ENCODE data around the gene IGSF10. TPM values are rescaled to one million over a fixed set of nuclear protein-coding genes. Genes with fewer than 3 reads are reported as not detected.

IGSF10 gene
- total RNA-seq, 1 experiment from 2014 or later, result 0.55 TPM

DNA sequence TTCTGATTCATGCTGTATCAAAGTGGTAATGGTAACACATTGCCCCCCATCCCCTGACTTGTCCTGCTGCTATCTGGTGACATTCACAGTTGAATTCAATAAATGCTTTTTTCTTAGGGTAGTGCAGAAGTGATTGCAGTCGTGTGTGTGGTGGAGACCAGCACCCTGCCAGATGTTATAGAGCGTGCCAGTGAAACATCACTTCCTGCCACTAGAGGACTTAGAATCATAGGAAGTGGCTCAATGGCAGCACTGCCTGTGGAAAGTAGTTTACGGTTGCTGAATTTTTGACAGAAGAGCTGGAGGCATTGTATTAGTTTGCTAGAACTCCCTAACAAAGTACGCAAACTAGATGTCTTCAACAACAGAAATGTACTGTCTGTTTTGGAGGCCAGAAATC lies 38.9 kb downstream of the IGSF10 start:
- H3K4me2 ChIP-seq, result no peak overlapping the region
- no peaks in the 10 kb centered on the region for H3F3A ChIP-seq (ENCODE audit: insufficient read depth, low read depth)
- ChIA-PET POLR2A (ENCODE audit: unreplicated experiment) (no interaction called here), CTCF (no interaction called here)
- H2AFZ ChIP-seq, result no peak overlapping the region
- no peak for DNase-seq
- BruUV-seq (replicated peaks), result no TSS peak
- TF ChIP-seq, protein P1, sequence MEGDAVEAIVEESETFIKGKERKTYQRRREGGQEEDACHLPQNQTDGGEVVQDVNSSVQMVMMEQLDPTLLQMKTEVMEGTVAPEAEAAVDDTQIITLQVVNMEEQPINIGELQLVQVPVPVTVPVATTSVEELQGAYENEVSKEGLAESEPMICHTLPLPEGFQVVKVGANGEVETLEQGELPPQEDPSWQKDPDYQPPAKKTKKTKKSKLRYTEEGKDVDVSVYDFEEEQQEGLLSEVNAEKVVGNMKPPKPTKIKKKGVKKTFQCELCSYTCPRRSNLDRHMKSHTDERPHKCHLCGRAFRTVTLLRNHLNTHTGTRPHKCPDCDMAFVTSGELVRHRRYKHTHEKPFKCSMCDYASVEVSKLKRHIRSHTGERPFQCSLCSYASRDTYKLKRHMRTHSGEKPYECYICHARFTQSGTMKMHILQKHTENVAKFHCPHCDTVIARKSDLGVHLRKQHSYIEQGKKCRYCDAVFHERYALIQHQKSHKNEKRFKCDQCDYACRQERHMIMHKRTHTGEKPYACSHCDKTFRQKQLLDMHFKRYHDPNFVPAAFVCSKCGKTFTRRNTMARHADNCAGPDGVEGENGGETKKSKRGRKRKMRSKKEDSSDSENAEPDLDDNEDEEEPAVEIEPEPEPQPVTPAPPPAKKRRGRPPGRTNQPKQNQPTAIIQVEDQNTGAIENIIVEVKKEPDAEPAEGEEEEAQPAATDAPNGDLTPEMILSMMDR (conservative IDR thresholded peaks at IDR 0.05), result no peak
- TF ChIP-seq EZH2 (IDR thresholded peaks at IDR 0.05; ENCODE audit: low read depth), result no peak
- H3K9me2 ChIP-seq (ENCODE audit: insufficient read depth), result no peaks in the 10 kb centered on the region
- intact Hi-C loops (cut with micrococcal nuclease; ENCODE audit: unreplicated experiment), result no loop called here
- no peaks in the 10 kb centered on the region for H3K79me2 ChIP-seq (ENCODE audit: low read depth)
- no peaks in the 10 kb centered on the region for H3K4me1 ChIP-seq (replicated peaks; ENCODE audit: insufficient read depth)
- no peaks in the 10 kb centered on the region for H3K36me3 ChIP-seq (ENCODE audit: low read depth)
- no peaks in the 10 kb centered on the region for H4K20me1 ChIP-seq (ENCODE audit: insufficient read depth)
- H3K27ac ChIP-seq, result no peak overlapping the region
- H3K4me3 ChIP-seq, result no peak overlapping the region
- H3K27me3 ChIP-seq (ENCODE audit: insufficient read depth, low read depth), result no peaks in the 10 kb centered on the region
- H3K9me3 ChIP-seq (ENCODE audit: insufficient read depth, low read depth), result no peaks in the 10 kb centered on the region

DNA sequence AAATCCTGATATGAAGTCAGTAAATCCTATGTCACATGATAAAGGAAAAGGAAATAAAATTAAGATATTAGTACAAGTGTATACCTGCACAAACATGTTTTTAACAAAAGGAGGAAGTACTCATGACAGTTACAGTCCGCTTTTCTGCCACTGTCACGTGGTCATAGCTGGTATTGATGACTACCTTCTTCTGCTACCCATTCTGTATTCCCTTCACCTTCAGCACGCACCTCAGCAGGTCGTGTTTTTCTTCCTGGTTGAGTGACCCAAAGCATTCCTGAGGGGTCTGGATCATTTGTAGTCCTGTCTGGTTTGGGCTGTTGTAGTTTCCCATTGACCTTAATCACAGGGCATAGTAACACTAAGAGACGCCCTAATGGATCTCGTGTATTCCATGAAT lies 41.1 kb downstream of the IGSF10 start:
- Histone ChIP-seq H3K4me2 (no peak overlapping the region), H3F3A (ENCODE audit: insufficient read depth, low read depth) (no peaks in the 10 kb centered on the region), H3K9me2 (ENCODE audit: insufficient read depth) (no peaks in the 10 kb centered on the region), H3K36me3 (ENCODE audit: low read depth) (no peaks in the 10 kb centered on the region), H3K27ac (no peak overlapping the region), H3K27me3 (ENCODE audit: insufficient read depth, low read depth) (no peaks in the 10 kb centered on the region), H3K4me3 (no peak overlapping the region), H3K79me2 (ENCODE audit: low read depth) (no peaks in the 10 kb centered on the region), H3K9me3 (ENCODE audit: insufficient read depth, low read depth) (no peaks in the 10 kb centered on the region), H3K4me1 (replicated peaks; ENCODE audit: insufficient read depth) (no peaks in the 10 kb centered on the region), H4K20me1 (ENCODE audit: insufficient read depth) (no peaks in the 10 kb centered on the region), H2AFZ (no peak overlapping the region)
- intact Hi-C loops (cut with micrococcal nuclease; ENCODE audit: unreplicated experiment), result no loop called here
- TF ChIP-seq EZH2 (IDR thresholded peaks at IDR 0.05; ENCODE audit: low read depth), result no peak
- TF ChIP-seq, protein P1 (conservative IDR thresholded peaks at IDR 0.05), result no peak
- ChIA-PET POLR2A (ENCODE audit: unreplicated experiment) (no interaction called here), CTCF (no interaction called here)
- BruUV-seq (replicated peaks), result no TSS peak
- DNase-seq, result no peak

DNA sequence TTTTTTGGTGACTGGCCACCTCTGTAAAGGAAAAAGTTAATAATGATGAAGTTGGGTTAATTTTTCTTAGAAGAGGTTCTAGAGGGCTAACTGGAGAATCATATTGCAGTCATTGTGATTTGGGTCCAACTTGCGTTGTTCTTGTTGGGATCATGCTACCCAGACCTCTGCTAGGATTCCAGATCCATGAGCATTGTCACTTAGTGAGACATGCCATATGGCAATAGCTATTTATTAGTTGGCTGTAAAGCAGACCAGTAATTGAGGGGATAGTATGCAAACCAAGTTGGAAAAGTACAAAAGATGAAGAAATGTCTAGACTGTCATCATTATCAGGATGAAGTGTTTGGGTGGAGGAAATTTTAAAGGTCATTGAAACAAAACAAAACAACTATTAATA lies 45.6 kb downstream of the IGSF10 start:
- Histone ChIP-seq H4K20me1 (ENCODE audit: insufficient read depth) (no peaks in the 10 kb centered on the region), H3K4me3 (no peak overlapping the region), H3K4me2 (no peak overlapping the region), H3K4me1 (replicated peaks; ENCODE audit: insufficient read depth) (no peaks in the 10 kb centered on the region), H3K36me3 (ENCODE audit: low read depth) (no peaks in the 10 kb centered on the region), H3K27me3 (ENCODE audit: insufficient read depth, low read depth) (no peaks in the 10 kb centered on the region), H2AFZ (no peak overlapping the region), H3K27ac (no peak overlapping the region), H3K9me3 (ENCODE audit: insufficient read depth, low read depth) (no peaks in the 10 kb centered on the region), H3F3A (ENCODE audit: insufficient read depth, low read depth) (no peaks in the 10 kb centered on the region), H3K79me2 (ENCODE audit: low read depth) (no peaks in the 10 kb centered on the region), H3K9me2 (ENCODE audit: insufficient read depth) (no peaks in the 10 kb centered on the region)
- intact Hi-C loops (cut with micrococcal nuclease; ENCODE audit: unreplicated experiment), result no loop called here
- ChIA-PET CTCF (no interaction called here), POLR2A (ENCODE audit: unreplicated experiment) (no interaction called here)
- DNase-seq, result no peak
- no TSS peak for BruUV-seq (replicated peaks)
- TF ChIP-seq EZH2 (IDR thresholded peaks at IDR 0.05; ENCODE audit: low read depth), result no peak
- TF ChIP-seq, protein P1 (conservative IDR thresholded peaks at IDR 0.05), result no peak
